HG02623 (cell line): ENCODE data around the gene PTMS.

ENCODE experiments used
- ATAC-seq: cut with Tn5 transposase; IDR thresholded peaks from one replicate; pipeline ENCODE4 v1.9.1; 2021; ENCODE audit warnings: moderate library complexity; ENCODE audit not compliant: unreplicated experiment

The PTMS gene

GRCh38 chr12:6752167-6752920, 13.8 kb upstream of the PTMS start:
- no peak for ATAC-seq

DNA sequence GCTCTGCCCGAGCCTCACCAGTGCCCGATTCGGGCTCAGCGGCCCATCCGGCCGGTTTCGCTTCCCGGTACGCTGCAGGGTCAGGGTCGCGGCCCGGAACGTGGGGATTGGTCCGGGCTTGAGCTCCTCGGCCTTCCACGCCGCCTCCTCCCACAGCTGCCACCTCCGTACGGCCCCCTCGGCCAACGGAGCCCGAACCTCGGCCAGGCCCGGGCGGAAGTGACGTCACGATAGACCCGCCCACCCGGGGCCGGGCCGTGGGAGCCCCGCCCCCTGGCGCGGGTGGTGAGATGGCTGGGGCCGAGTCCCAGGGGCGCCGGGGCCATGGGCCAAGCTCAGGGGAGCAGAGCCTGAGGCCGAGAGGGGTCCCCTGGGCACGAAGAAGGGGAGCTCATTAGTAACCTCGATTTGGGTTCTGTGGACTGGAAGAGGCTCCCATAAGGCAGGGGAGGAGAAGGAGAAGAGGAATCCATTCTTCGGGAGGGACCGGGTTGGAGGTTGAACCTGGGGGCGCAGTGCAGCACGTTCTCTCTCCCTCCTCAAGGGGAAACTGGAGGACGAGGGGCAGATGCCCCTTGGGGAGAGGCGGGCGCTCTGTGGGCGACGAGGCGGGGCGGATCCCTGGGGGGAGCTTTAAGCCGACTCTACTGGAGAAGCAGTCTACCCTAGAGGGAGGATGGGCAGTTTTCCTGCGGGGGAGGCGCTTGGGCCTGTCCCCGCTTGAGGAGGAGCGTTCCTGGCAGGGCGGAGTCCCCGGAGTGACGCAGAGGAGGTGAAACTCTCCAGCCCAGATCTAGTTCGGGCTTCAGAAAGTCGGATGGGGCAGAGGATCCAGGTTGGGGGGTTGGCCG, 13.0 kb upstream of the PTMS start, which contains the start of gene MLF2:
Gene MLF2 (minus strand): TSS at position 221 of the 851 bp plus-strand sequence. CDS start 807 bp downstream, outside the sequence.
- ATAC-seq = peak; percentile 86

DNA sequence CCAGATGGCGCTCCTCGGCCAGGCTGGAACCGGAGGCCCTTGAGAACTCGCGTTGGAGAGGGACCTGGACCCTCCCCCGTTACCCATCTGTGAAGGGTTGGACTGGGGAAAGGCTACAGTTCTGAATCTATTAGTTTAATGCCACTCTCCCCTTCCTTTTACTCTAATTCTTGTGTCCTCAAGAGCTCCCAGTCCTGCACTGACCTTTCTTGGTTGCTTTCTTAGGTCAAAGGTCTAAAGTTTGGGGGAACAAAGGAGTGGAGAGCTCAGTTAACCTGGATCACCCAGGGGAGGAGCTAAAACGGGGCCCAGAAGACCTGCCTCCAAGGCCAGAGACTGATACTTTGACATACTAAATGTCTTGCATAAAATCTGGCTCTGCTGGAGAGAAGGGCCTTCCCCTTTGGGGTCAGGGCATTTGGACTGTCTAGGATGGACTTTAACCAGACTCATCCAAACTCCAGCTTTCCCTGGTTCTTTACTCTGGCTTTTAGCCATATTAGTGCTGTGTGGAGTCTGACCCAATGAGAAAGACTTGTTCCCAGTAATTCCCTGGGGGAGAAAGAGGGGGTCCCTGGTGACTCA, 12.3 kb upstream of the PTMS start:
- ATAC-seq = no peak

DNA sequence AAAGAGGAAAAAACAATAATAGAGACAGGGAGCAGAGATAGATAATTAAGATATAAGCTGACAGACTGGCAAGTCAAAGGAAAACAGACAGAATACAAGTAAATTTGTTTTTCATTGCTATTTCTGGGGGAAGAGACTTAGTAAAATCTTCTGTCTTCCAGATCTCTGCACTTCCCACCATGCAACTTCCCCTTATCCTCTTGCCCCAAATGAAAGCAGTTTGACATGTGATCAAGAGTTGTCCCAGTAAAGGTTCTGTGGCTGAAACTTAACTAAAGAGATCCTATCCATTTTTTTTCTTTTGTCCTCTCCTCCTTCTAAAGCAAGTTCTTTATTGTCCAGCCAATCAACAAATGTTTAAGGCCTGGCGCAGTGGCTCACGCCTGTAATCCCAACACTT, 11.8 kb upstream of the PTMS start:
- ATAC-seq = no peak

DNA sequence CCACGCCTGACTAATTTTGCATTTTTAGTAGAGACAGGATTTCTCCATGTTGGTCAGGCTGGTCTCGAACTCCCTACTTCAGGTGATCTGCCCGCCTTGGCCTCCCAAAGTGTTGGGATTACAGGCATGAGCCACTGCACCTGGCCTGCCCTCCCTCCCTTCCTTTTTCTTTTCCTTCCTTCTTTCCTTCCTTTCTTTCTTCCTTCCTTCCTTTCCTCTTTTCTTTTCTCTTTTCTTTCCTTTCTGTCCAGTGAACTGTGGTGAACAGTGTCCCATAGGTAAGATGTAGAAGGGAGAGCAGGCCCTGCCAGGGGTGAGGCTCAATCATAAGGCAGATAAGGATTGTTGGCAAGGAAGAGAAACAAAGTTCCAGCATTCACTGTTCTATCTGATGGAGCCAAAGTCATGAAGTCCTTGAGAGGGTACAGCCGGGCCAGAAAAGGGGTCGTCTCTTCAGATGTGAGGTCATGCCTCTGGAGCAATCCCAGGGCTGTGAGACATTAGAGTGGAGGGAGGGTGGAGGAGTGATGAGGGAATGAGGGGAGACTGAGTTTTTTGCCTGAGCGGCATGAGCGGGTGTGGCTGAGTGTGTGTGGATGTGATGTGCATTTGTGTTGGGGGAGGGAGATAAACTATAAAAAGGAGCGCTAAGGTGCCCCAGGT, 9.0 kb upstream of the PTMS start:
- no peak for ATAC-seq

- ATAC-seq = no peak
Observed at GRCh38 chr12:6758506-6759095, 7.6 kb upstream of the PTMS start.

GRCh38 chr12:6759741-6760140, 6.4 kb upstream of the PTMS start:
- no peak for ATAC-seq

DNA sequence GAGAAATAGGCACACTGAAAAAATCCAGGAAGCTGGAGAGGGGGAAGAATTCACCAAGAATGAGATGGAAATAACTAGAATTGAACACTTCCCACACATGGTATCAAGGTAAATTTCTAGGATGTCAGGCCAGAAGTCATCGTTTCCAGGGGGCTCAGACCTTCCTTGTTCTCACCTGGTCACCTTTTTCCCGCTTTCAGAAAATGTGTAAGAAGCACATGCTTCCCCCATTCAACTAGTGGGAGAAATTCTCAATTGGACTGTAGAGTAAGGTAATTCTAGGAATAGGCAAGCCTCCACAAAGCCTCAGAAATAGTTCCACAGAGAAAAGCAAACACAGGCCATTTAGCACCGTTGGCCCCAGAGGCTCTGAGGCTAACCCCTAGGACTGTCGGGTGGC, 2.8 kb upstream of the PTMS start:
- ATAC-seq = no peak

DNA sequence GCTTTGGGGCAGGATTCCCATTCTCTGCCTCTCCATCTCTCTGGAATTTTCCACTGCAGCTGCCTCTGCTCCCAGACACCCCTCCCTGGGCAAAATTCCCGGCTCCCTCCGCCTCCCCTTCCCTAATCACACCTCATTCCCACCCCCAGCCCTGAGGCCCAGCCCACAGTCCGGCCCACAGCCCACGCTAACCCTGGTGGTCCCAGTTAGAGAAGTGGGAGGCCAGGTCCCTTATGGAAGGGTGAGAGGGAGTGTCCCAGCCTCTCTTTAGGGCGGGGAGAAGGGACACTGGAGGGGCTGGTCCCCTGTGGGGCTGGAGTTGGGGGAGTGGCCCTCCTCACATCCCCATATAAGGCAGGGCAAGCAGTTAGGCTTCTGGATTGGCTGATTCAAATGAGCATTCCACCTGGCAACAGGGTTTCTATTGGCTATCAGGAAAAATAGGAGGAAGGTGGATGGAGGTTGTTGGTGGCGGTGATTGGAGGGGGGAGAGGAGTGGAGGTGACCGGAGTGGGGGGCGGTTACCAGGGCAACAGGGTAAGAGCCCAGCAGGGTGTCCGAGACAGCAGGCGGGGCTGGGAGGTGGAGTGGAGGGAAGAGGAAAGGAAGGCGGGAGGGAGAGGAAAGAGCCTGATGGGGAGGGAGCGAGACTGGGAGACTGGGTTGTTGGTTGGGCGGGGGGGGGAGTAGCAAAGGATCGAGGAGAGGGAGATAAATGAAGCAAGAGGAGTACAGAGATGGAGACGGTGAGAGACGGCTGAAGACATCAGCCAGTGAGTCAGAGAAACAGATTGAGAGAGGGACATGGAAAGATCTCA, 1.9 kb upstream of the PTMS start:
- peak; percentile 77 for ATAC-seq

DNA sequence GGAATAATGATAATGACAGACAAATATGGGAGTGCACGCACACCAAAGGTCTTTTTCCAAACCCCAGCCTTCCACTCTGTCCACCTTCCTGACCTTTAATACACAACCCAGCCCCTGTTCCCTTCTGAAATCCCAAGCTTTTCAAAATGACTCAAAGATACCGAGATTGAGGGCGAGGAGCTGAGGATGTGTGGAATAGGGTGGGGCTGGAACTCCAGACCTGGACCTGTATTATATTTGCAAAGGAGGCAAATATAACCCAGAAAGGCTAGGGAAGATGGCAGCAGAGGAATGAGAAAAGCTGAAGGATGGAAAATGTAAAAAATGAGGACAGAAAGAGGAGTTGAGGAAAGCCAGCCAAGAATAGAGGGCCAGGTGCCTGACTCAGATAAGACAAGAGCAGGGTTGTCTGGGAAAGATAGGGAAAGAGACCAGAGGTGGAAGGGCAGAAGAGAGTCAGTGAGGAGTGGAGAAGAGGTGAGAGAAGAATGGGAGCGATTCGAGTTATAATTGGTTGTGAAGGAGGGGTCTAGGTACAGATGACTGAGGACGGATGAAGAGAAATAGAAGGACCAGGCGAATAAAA, 1.0 kb upstream of the PTMS start:
- no peak for ATAC-seq

DNA sequence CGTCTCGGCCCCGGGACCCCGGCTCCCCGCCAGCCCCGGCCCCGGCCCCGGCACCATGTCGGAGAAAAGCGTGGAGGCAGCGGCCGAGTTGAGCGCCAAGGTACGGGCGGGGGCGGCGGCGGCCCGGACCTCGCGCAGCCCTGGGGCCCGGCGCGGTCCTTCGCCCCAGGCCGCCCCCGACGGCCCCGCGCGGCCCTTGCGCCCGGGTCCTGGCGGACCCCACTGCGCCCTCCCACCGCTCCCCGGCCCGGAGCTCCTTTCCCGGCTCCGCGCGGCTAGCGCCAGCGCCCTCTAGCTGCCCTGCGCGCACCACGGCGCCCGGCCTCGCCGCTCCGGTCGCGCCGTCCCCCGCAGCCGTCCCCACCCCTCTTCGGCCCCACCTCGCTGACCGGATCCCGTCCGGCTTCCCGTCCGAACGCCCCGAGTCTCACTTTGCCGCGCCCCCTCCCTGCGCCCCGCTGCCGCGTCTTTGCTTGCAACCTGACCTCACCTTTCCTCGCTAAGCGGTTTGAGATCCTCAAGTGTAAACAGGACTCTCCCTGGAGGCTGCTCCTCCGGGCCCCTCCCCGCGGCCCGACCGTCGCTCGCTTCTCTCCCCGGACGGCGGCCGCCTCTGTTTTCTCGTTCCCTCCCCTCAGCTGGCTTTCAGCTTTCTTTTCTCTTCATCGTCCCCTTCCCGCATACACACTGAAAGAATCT, 637 bp downstream of the PTMS start:
- ATAC-seq = peak; percentile 51

DNA sequence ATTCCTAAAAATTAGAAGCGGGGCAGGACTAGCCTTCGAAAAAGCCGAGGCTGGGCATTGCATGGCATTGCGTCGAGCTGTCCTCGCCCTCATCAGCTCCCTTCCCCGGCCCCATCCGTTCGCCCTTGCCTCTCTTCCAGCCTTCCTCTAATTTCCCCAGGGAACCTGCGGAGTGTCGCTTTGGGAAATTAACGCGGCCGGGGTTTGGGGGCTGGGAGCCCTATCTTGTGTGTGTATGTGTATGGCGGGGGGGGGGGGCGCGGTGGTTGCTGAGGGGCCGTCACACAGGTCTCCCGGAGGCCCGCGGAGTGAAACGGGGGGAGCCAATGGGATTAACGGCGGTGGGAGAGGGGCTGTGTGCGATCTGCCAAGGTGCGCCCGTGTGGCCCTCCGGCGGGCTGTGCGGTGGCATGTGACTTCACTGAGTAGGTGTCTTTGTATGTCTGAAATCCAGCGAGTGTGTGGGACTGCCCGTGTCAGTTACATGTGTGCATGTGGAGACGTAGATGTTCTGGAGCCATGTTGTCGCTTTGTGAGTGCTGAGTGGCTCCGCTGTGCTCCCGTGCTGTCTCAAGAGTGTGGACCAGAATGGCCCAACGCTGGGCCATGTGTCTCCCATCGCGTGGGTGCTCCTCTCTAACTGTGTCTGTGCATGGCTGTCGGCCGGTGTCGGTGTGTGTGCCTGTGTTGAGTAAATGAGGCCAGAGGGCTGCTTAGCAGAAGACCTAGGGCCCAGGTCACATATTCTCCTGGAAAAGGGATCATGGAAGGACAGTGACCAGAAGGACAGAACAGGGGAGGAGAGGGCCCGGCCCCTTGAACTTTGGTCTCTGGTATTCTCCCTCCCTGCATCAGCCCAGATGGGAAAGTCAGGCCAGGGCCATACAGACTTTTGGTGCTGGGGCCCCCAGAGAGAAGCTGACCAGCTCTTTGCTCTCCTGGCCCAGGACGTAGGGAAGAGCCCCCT, 1.5 kb downstream of the PTMS start:
- ATAC-seq = no peak

GRCh38 chr12:6768437-6768914, 2.3 kb downstream of the PTMS start:
- no peak for ATAC-seq

- ATAC-seq = no peak
Observed at GRCh38 chr12:6768990-6769389, 2.8 kb downstream of the PTMS start.

- ATAC-seq = no peak
Observed at GRCh38 chr12:6769666-6770065, 3.5 kb downstream of the PTMS start.

GRCh38 chr12:6770094-6770493, 3.9 kb downstream of the PTMS start:
- ATAC-seq = no peak

DNA sequence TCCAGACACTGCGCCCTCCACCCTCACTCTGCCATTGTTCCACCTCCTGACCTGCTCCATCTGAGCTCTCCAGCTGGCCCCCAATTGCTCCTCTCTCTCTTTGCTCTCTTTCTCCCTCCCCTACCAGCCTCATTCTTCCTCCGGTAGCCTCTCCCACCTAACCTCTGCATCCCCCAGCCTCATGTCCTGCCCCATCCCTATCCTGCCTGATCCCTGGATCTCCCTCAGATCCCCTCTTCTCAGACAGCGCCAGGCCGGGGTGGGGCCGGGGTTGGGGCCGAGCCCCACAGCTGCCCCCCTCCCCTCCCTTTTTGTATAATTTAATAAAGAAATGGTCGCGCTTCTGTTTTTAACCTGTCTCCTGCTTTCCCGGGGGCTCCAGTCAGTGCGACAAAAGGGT, 4.4 kb downstream of the PTMS start:
- ATAC-seq = no peak

- no peak for ATAC-seq
Observed at GRCh38 chr12:6771091-6771495, 4.9 kb downstream of the PTMS start.
